GM12878 (cell line): ENCODE data around the gene VDR. TPM values are rescaled to one million over a fixed set of nuclear protein-coding genes. Genes with fewer than 3 reads are reported as not detected.
A peak's percentile ranks its signal among the peaks of the same experiment; 100 is the strongest.

Experiments used
- CTCF ChIP-seq, 3 experiments: IDR thresholded peaks in 2 of 3; conservative IDR thresholded peaks in 1 of 3; 2 replicates each; pipeline ENCODE4 v1.5.1; 2011; ENCODE audit warnings: low read depth in 3 of 3, low read length in 3 of 3, mild to moderate bottlenecking in 3 of 3, control low read depth in 2 of 3, moderate library complexity in 2 of 3, inconsistent platforms in 1 of 3, mixed read lengths in 1 of 3; ENCODE audit not compliant: control insufficient read depth in 2 of 3, insufficient read depth in 1 of 3; ENCODE audit errors: extremely low read depth in 1 of 3
- ELK1 ChIP-seq: IDR thresholded peaks from 2 replicates; pipeline ENCODE4 v1.6.1; 2012; ENCODE audit warnings: low read depth, low read length, improper control_type of control experiment
- FOXM1 ChIP-seq: IDR thresholded peaks from 2 replicates; pipeline ENCODE4 v1.6.1; 2012; ENCODE audit warnings: low read depth, mild to moderate bottlenecking, inconsistent platforms, low read length, moderate library complexity
- GATAD2B ChIP-seq: fragments of 450-650 bp; conservative IDR thresholded peaks from 2 replicates; pipeline ENCODE4 v1.6.1; 2017; ENCODE audit warnings: low read depth, mild to moderate bottlenecking, moderate library complexity
- KDM1A ChIP-seq: fragments of 200-600 bp; sonication (generic); IDR thresholded peaks from 2 replicates; pipeline ENCODE4 v1.6.1; 2016; ENCODE audit warnings: borderline replicate concordance
- MAX ChIP-seq: IDR thresholded peaks from 2 replicates; pipeline ENCODE4 v1.6.1; 2012; ENCODE audit warnings: low read depth, low read length, improper control_type of control experiment
- NFXL1 ChIP-seq: fragments of 450-650 bp; IDR thresholded peaks from 2 replicates; pipeline ENCODE4 v1.6.1; 2017; ENCODE audit warnings: antibody characterized with exemption, mild to moderate bottlenecking, borderline replicate concordance
- SUZ12 ChIP-seq: fragments of 200-600 bp; sonication (generic); IDR thresholded peaks from one replicate; pipeline ENCODE4 v1.6.1; 2018; ENCODE audit warnings: antibody characterized with exemption, mild to moderate bottlenecking; ENCODE audit not compliant: unreplicated experiment
- TBL1XR1 ChIP-seq: IDR thresholded peaks from 2 replicates; pipeline ENCODE4 v1.6.1; 2012; ENCODE audit warnings: low read depth, low read length, improper control_type of control experiment
- WRNIP1 ChIP-seq: IDR thresholded peaks from 2 replicates; pipeline ENCODE4 v1.6.1; 2011; ENCODE audit warnings: low read depth, low read length, improper control_type of control experiment, borderline replicate concordance
- polyA plus RNA-seq, 11 experiments: library from polyadenylated mRNA; depleted of rRNA in 4 of 11; unstranded in 6 of 11; stranded (reverse) in 5 of 11; fragments of >200 nt; fragmentation: Nextera tagmentation in 4 of 11; fragmentation: Illumina TruSeq in 1 of 11; extraction: Ambion mirVana in 4 of 11; extraction: Trizol in 1 of 11; gene quantifications; 1 replicate in 1 of 11; 2 replicates in 10 of 11; pipeline versions ENCODE4 v1.2.1 to v1.2.3, GENCODE V29; 2011 to 2016; ENCODE audit warnings: inconsistent platforms in 2 of 11, missing spikeins in 2 of 11, low read depth in 1 of 11
- total RNA-seq, 4 experiments: library from RNA; depleted of rRNA in 3 of 4; stranded (reverse); fragments of >200 nt in 3 of 4; fragmentation: Illumina TruSeq in 1 of 4; extraction: Trizol in 1 of 4; gene quantifications; 2 replicates each; pipeline versions ENCODE4 v1.2.1 to v1.2.3, GENCODE V29; 2013 to 2021

Gene VDR
- total and polyA plus RNA-seq, 10 of the 15 experiments (the other 5 are each of a cell fraction or from before 2014, with no cell fraction given): 0.27 to 7.9 (median 3.0) TPM

- peak; percentile 81 to 85 (median 83) for TF ChIP-seq CTCF (IDR thresholded peaks at IDR 0.05 in 2 of 3, conservative IDR thresholded peaks at IDR 0.05 in 1 of 3; ENCODE audit: control insufficient read depth in 2 of 3, extremely low read depth in 1 of 3, insufficient read depth in 1 of 3, low read depth in 3 of 3, low read length in 3 of 3)
- peak; percentile 47; the same call in 1 of the 2 replicates for TF ChIP-seq WRNIP1
- TF ChIP-seq GATAD2B: no peak
- TF ChIP-seq NFXL1: no peak
- TF ChIP-seq MAX: no peak
- TF ChIP-seq ELK1: peak; percentile 44; the same call in 1 of the 2 replicates
- TF ChIP-seq FOXM1: 0 out of 2 replicates have a peak, but pooled peaks have one; percentile 34
- no peak for TF ChIP-seq KDM1A
- 0 out of 2 replicates have a peak, but pooled peaks have one; percentile 33 for TF ChIP-seq TBL1XR1
- no peak for TF ChIP-seq SUZ12
Measured at GRCh38 chr12:47837190-47838171, 67.3 kb downstream of the VDR start (continued).
